Measurements from ENCODE around the gene PTBP1. TPM values are rescaled to one million over a fixed set of nuclear protein-coding genes. Genes with fewer than 3 reads are reported as not detected.
A peak's percentile ranks its signal among the peaks of the same experiment; 100 is the strongest.

PTBP1 gene
- polyA plus RNA-seq, 1 donor from 2014 or later, result 27.3 TPM

DNA sequence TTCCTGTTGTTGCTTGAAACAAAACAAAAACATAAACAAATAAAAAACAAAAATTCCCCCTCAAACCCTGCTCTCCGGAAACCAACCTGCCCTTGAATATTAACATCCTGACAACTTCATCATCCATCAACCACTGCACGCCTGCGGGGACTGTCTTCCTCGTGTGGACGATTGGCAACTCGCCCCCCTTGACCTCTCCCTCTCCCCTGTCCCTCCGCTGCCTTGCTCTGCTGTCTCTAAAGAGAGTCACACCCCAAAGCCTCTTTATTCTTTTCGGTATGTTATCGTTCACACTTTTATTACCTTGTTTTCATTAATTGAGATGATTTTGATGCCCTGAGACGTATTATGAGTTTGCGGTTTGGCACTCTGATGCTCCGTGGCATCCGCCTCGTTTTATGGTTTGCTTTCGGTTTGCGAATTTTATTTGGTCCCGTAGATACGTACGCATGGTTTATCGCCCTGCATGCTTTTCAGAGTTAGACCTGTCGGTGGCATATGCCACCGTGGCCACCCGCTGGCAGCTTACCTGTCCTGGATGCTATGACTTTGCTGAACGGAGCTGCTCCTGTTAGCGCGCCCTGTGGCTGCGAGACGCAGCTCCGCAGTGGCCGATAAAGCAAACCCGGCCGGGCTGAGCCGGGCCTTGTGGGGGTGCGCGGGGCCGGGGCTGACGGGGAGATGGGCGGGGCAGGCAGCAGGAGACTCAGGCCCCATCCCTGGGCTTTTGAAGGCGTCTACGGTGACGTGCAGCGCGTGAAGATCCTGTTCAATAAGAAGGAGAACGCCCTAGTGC lies 10.6 kb downstream of the PTBP1 start:
- Histone ChIP-seq H2AFZ (ENCODE audit: low read depth, low read length) (no peak overlapping the region), H3K79me2 (replicated peaks; ENCODE audit: insufficient read depth, low read length) (peaks cover 14% of the 10 kb centered on the region), H3K9me2 (ENCODE audit: insufficient read depth, low read length) (no peaks in the 10 kb centered on the region), H3K36me3 (ENCODE audit: insufficient read depth, low read length) (no peaks in the 10 kb centered on the region), H3K27ac (ENCODE audit: low read length) (no peak overlapping the region), H4K20me1 (ENCODE audit: insufficient read depth) (peaks cover 24% of the 10 kb centered on the region), H3K4me2 (ENCODE audit: low read length) (no peak overlapping the region), H3F3A (ENCODE audit: insufficient read depth, low read length, poor library complexity, severe bottlenecking) (no peaks in the 10 kb centered on the region), H3K4me3 (ENCODE audit: low read length) (no peak overlapping the region), H3K9me3 (ENCODE audit: low read length) (no peaks in the 10 kb centered on the region), H3K27me3 (ENCODE audit: insufficient read depth, low read depth, low read length) (no peaks in the 10 kb centered on the region), H3K9ac (ENCODE audit: low read length) (no peak overlapping the region)
- TF ChIP-seq POLR2AphosphoS5 (IDR thresholded peaks at IDR 0.05) (no peak), EP300 (conservative IDR thresholded peaks at IDR 0.05; ENCODE audit: poor library complexity, severe bottlenecking) (no peak), SMC3 (conservative IDR thresholded peaks at IDR 0.05; ENCODE audit: poor library complexity) (no peak), TAF1 (IDR thresholded peaks at IDR 0.05; ENCODE audit: low read depth) (no peak), EZH2 (IDR thresholded peaks at IDR 0.05; ENCODE audit: borderline replicate concordance, insufficient read depth, low read length, poor library complexity, severe bottlenecking) (no peak), RAD21 (conservative IDR thresholded peaks at IDR 0.05) (no peak), MXI1 (conservative IDR thresholded peaks at IDR 0.05; ENCODE audit: poor library complexity, severe bottlenecking) (no peak)
- TF ChIP-seq, protein P1, sequence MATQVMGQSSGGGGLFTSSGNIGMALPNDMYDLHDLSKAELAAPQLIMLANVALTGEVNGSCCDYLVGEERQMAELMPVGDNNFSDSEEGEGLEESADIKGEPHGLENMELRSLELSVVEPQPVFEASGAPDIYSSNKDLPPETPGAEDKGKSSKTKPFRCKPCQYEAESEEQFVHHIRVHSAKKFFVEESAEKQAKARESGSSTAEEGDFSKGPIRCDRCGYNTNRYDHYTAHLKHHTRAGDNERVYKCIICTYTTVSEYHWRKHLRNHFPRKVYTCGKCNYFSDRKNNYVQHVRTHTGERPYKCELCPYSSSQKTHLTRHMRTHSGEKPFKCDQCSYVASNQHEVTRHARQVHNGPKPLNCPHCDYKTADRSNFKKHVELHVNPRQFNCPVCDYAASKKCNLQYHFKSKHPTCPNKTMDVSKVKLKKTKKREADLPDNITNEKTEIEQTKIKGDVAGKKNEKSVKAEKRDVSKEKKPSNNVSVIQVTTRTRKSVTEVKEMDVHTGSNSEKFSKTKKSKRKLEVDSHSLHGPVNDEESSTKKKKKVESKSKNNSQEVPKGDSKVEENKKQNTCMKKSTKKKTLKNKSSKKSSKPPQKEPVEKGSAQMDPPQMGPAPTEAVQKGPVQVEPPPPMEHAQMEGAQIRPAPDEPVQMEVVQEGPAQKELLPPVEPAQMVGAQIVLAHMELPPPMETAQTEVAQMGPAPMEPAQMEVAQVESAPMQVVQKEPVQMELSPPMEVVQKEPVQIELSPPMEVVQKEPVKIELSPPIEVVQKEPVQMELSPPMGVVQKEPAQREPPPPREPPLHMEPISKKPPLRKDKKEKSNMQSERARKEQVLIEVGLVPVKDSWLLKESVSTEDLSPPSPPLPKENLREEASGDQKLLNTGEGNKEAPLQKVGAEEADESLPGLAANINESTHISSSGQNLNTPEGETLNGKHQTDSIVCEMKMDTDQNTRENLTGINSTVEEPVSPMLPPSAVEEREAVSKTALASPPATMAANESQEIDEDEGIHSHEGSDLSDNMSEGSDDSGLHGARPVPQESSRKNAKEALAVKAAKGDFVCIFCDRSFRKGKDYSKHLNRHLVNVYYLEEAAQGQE (IDR thresholded peaks at IDR 0.05; ENCODE audit: borderline replicate concordance), result no peak
- TF ChIP-seq, protein P2, sequence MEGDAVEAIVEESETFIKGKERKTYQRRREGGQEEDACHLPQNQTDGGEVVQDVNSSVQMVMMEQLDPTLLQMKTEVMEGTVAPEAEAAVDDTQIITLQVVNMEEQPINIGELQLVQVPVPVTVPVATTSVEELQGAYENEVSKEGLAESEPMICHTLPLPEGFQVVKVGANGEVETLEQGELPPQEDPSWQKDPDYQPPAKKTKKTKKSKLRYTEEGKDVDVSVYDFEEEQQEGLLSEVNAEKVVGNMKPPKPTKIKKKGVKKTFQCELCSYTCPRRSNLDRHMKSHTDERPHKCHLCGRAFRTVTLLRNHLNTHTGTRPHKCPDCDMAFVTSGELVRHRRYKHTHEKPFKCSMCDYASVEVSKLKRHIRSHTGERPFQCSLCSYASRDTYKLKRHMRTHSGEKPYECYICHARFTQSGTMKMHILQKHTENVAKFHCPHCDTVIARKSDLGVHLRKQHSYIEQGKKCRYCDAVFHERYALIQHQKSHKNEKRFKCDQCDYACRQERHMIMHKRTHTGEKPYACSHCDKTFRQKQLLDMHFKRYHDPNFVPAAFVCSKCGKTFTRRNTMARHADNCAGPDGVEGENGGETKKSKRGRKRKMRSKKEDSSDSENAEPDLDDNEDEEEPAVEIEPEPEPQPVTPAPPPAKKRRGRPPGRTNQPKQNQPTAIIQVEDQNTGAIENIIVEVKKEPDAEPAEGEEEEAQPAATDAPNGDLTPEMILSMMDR (IDR thresholded peaks at IDR 0.05; ENCODE audit: poor library complexity, severe bottlenecking), result no peak

DNA sequence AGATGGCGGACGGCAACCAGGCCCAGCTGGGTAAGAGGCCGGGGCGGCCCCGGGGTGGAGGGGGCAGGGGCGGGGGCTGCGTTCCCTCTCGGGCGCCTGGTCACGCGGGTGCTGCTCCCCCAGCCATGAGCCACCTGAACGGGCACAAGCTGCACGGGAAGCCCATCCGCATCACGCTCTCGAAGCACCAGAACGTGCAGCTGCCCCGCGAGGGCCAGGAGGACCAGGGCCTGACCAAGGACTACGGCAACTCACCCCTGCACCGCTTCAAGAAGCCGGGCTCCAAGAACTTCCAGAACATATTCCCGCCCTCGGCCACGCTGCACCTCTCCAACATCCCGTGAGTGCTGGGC lies 11.1 kb downstream of the PTBP1 start:
- Histone ChIP-seq H2AFZ (ENCODE audit: low read depth, low read length) (no peak overlapping the region), H3K27me3 (ENCODE audit: insufficient read depth, low read depth, low read length) (no peaks in the 10 kb centered on the region), H3K9me3 (ENCODE audit: low read length) (no peaks in the 10 kb centered on the region), H3F3A (ENCODE audit: insufficient read depth, low read length, poor library complexity, severe bottlenecking) (no peaks in the 10 kb centered on the region), H3K27ac (ENCODE audit: low read length) (no peak overlapping the region), H4K20me1 (ENCODE audit: insufficient read depth) (peaks cover 18% of the 10 kb centered on the region), H3K79me2 (replicated peaks; ENCODE audit: insufficient read depth, low read length) (peaks cover 9% of the 10 kb centered on the region), H3K36me3 (ENCODE audit: insufficient read depth, low read length) (no peaks in the 10 kb centered on the region), H3K4me2 (ENCODE audit: low read length) (no peak overlapping the region), H3K4me3 (ENCODE audit: low read length) (no peak overlapping the region), H3K9ac (ENCODE audit: low read length) (no peak overlapping the region), H3K9me2 (ENCODE audit: insufficient read depth, low read length) (no peaks in the 10 kb centered on the region)
- TF ChIP-seq RAD21 (conservative IDR thresholded peaks at IDR 0.05) (no peak), POLR2AphosphoS5 (IDR thresholded peaks at IDR 0.05) (peak; percentile 1)
- TF ChIP-seq, protein P1 (IDR thresholded peaks at IDR 0.05; ENCODE audit: borderline replicate concordance), result no peak
